GM19452 (cell line): ENCODE data around the gene MYDGF.
A peak's percentile ranks its signal among the peaks of the same experiment; 100 is the strongest.
"Not testable (repeated sequence)": the region's sequence is repeated elsewhere in the genome, so short reads cannot be mapped to it uniquely, and the experiment has no call there.

ENCODE experiments used
- ATAC-seq: cut with Tn5 transposase; IDR thresholded peaks from one replicate; pipeline ENCODE4 v1.9.1; 2021; ENCODE audit not compliant: unreplicated experiment

Gene MYDGF

GRCh38 chr19:4669723-4670480 is at the start of gene MYDGF:
Gene MYDGF (minus strand): TSS chr19:4670342. CDS start chr19:4670334, 8 bp downstream.
- ATAC-seq, result peak; percentile 64

- no peak for ATAC-seq
Measured at GRCh38 chr19:4719499-4719866, 49.3 kb upstream of the MYDGF start.

- ATAC-seq, result no peak
Measured at GRCh38 chr19:4717966-4718701, 48.0 kb upstream of the MYDGF start.

GRCh38 chr19:4717191-4717965 is 47.2 kb upstream of the MYDGF start:
- ATAC-seq, result no peak

- ATAC-seq, result no peak
Measured at GRCh38 chr19:4715529-4716221, 45.5 kb upstream of the MYDGF start.

- not testable (repeated sequence) for ATAC-seq
Measured at GRCh38 chr19:4715178-4715528, 45.0 kb upstream of the MYDGF start.

GRCh38 chr19:4714016-4714415 is 43.9 kb upstream of the MYDGF start:
- ATAC-seq, result no peak

- ATAC-seq, result no peak
Measured at GRCh38 chr19:4713384-4713951, 43.3 kb upstream of the MYDGF start.

GRCh38 chr19:4712771-4713170 is 42.6 kb upstream of the MYDGF start:
- no peak for ATAC-seq

GRCh38 chr19:4711211-4711610 is 41.1 kb upstream of the MYDGF start:
- no peak for ATAC-seq

- ATAC-seq, result no peak
Measured at GRCh38 chr19:4710281-4710600, 40.1 kb upstream of the MYDGF start.

- ATAC-seq, result no peak
Measured at GRCh38 chr19:4709440-4710280, 39.5 kb upstream of the MYDGF start.

GRCh38 chr19:4707956-4708650 is 38.0 kb upstream of the MYDGF start:
- no peak for ATAC-seq

GRCh38 chr19:4707322-4707721 is 37.2 kb upstream of the MYDGF start:
- ATAC-seq, result no peak

- no peak for ATAC-seq
Measured at GRCh38 chr19:4705413-4706131, 35.4 kb upstream of the MYDGF start.

- no peak for ATAC-seq
Measured at GRCh38 chr19:4704317-4704673, 34.2 kb upstream of the MYDGF start.

- ATAC-seq, result no peak
Measured at GRCh38 chr19:4703671-4704316, 33.7 kb upstream of the MYDGF start.

- ATAC-seq, result no peak
Measured at GRCh38 chr19:4702764-4703163, 32.6 kb upstream of the MYDGF start.
